Hippocampal formation (tissue), 2 donors: Measurements from ENCODE around the gene PARP8.
"Not testable (repeated sequence)": the region's sequence is repeated elsewhere in the genome, so short reads cannot be mapped to it uniquely, and the experiment has no call there.

Experiments used
- DNase-seq, 2 donors: peaks; one replicate each; lab custom pipeline; 2025; lab: John Stamatoyannopoulos, UW

Gene PARP8

DNA sequence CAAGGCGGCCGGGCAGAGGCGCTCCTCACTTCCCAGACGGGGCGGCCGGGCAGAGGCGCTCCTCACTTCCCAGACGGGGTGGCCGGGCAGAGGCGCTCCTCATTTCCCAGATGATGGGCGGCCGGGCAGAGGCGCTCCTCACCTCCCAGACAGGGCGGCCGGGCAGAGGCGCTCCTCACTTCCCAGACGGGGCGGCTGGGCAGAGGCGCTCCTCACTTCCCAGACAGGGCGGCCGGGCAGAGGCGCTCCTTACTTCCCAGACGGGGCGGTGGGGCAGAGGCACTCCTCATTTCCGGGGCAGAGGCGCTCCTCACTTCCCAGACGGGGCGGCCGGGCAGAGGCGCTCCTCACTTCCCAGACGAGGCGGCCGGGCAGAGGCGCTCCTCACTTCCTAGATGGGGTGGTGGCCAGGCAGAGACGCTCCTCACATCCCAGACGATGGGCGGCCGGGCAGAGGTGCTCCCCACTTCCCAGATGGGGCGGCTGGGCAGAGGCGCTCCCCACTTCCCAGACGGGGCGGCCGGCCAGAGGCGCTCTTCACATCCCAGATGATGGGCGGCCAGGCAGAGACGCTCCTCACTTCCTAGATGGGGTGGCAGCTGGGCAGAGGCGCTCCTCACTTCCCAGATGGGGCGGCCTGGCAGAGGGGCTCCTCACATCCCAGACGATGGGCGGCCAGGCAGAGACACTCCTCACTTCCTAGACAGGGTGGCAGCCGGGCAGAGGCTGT is 108.2 kb downstream of the PARP8 start:
- DNase-seq: not testable (repeated sequence)

DNA sequence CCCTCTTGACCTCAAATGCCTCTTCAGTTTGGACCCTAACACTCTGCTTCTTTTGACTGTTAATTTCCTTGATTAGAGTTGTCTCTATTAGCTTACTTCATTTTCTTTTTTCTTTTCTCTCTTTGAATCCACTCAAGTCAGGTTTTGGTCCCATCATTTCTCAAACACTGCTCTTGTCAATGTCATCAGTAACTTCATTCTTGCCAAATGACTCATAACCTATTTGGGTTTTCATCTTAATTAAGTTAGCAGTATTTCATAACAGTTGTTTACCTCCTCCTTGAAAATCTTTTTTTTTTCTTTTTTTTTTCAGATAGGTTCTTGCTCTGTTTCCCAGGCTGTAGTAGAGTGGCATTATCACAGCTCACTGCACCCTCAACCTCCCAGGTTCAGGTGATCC is 119.6 kb downstream of the PARP8 start:
- no peak for DNase-seq

DNA sequence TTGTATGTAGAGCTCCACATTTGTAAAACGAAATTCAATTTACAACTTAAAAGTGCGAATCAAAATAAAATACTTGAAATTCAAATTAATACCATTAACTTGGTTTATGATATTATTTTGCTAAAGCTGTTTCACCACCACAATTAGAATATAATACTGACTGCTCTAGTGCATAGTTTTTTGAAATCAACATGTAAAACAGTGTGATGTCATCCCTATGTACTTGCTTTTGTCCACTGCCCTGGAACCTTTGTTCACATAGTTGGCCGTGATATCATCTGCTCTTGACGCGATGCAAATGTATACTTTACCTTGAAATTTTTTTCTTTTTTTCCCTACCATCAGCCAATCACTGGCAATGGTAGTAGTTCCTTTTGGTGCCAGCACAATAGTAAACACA is 125.4 kb downstream of the PARP8 start:
- no peak for DNase-seq

DNA sequence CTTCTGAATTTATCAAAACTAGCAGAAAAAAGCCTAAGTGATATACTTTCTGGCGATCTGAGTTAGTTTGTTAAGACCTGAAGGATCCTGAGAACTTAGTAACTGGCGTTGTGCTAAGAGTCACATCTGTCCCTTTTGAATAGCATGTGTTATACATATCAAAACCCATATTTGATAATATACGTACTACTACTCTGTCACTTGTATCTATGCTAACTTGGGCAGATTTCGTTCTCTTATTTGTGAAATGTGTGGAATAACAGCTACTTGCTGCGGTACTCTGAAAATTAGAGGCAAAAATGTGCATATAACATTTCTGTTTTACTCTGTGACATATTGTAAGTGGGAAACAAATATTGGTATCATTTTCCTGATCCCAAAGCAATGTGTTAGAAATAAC is 126.4 kb downstream of the PARP8 start:
- no peak for DNase-seq

DNA sequence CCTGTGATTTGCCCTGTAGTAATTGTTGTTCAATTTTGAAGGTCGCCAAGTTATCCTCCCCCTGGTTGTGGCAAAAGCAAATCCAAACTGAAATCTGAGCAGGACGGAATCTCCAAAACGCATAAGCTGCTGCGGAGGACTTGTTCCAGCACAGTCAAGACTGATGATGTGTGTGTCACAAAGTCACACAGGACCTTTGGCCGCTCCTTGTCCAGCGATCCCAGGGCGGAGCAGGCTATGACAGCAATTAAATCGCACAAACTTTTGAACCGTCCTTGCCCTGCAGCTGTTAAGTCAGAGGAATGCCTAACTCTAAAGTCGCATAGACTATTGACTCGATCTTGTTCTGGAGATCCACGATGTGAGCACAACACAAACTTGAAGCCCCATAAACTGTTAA is 128.4 kb downstream of the PARP8 start:
- DNase-seq: no peak

DNA sequence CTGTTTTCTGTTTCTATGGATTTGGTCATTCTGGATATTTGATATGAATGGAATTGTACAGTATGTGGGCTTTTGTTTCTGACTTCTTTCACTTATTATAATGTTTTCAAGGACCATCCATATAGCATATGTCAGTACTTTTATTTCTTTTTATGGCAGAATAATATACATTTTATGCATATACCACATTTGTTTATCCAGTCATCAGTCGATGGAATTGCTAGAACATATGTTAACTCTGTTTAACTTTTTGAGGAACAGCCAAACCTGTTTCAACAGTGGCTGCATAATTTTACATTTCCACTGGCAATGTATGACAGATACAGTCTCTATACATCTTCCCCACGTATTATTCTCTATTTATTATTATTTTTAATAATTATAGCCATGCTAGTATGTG is 131.6 kb downstream of the PARP8 start:
- no peak for DNase-seq

DNA sequence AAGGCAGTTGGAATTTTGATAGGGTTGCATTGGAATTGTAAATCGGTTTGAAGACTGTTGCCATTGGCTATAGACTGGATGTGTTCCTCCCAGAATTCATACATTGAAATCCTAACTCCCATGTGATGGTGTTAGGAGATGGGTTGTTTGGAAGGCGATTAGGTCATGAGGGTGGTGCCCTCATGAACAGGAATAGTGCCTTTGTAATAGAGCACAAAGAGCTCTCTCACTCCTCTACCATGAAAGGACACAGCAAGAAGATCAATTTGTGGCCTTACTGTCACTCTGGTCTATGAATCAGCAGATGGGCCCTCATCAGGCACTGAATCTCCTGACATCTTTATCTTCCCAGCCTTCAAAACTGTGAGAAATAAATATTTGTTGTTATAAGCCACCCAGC is 133.2 kb downstream of the PARP8 start:
- no peak for DNase-seq

DNA sequence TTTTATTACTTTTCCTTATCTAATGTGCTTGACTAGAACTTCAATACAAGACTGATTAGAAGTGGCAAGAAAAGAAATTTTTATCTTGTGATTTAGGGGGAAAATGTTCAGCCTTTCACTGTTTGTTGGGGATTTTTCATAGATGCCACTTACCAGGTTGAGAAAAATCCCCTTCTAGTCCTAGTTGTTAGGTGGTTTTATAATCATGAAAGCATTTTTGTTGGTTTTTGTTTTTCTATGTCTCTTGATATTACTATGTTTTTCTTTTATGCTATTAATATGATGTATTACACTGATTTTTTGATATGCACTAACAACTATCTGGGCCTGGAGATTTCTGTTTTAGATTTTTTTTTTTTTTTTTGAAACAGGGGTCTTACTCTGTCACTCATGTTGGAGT is 134.0 kb downstream of the PARP8 start:
- no peak for DNase-seq

DNA sequence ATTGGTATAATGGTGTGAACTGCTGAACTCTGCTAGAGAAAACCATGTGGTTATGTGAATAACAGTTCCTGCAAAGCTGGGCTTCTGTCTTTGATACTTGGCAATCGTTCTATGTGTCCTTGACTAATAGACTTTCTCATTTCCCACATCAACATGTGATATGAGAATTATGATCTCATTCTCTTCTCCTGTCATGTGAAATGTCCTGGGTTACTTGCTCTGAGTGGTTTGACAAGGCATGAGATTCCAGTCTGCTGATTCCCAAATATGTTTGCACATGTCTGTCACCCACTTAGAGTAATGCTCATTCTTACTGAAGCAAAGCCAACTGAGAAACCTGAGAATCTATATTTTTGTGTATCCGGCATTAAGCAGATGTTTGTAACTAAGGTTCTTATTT is 141.2 kb downstream of the PARP8 start:
- no peak for DNase-seq

DNA sequence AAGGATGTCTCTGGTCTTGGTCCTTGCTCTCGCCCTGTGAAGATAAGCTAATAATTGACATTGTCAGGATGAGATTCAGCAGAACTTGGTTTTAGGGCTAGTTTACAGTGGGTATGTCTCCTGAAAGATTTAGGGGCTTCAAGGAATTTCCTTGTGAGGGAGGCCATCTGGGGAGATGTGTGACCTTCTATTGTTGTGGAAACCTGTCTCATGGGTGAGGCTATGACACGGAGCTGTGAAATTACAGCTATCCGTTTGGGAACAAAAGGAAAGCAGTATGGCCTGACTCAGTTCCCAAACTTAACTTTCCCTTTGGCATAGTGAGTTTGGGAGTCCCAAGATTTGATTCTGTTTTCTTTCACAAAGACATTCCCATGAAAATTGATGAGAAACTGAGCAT is 142.0 kb downstream of the PARP8 start:
- DNase-seq: no peak

DNA sequence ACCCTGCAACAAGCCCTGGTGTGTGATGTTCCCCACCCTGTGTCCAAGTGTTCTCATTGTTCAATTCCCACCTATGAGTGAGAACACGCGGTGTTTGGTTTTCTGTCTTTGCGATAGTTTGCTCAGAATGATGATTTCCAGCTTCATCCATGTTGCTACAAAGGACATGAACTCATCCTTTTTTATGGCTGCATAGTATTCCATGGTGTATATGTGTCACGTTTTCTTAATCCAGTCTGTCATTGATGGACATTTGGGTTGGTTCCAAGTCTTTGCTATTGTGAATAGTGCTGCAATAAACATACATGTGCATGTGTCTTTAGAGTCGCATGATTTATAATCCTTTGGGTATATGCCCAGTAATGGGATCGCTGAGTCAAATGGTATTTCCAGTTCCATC is 145.3 kb downstream of the PARP8 start:
- DNase-seq: not testable (repeated sequence)

DNA sequence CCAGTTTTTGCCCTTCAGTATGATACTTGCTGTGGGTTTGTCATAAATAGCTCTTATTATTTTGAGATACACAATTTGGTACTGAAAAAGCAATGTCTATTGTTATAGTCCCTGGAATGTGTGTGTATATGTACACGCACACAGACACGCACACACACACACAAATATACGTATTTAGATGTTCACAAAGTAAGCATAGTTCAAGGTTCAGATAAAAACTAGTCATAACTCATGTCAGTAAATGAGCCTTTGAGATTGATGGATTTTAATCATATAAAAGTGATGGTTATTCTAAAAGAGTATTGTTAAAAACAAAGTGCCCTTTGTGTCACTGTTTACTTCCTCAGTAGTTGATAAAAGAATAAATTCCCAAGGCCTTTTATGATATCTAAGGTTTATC is 147.3 kb downstream of the PARP8 start:
- no peak for DNase-seq

DNA sequence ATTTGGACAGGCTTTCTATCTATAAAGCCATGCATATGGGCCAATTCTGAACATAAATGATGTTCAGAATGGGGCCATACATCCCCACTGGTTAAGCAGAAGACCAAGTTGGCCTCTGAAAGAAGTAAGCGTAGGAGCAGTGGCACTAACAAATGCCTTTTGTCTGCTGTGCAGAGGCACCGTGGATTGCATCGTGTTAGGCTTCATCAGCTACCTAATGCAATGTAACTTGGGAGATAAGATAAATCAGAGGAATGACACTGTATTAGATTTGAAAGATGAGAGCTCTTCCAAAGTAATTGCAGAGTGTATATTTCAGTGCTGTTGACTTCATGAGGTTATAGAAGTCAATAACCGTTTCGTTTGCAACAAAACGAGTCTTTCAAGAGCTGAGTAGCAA is 148.1 kb downstream of the PARP8 start:
- no peak for DNase-seq

DNA sequence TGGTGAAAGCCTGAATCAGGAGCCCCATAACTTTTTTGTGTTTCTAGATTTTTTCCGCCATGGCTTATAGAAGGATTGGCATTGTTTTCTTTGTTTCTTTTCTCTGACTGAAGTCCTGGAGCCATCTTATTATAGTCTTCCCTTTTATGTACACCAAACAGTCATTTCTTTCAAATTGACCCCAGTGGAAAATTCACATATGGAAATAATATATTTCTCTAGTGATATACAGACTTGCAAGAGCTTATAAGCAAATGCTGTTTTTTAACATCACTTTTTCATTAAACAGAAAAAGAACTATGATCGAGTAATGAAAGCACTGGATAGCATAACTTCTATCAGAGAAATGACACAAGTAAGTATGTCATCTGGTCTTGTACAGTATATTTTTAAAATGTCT is 155.6 kb downstream of the PARP8 start:
- DNase-seq: no peak

DNA sequence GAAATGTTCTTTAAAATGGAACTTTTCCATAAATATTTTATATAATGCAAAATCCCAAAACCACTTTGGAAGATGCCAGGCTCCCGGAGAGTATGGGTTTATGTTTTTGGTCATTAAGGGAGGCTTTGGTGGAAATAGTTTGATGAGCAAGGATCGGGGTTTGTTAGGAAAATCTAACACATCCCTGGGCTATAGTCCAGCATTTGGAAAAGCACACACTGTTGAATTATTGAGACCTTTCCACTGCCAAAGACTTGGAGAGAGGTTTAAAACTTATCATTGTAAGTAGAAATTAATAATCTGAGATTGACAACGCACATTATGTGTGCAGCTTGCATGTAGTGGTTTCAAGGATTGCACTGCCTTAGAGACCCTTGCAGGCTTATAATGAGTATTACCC is 156.3 kb downstream of the PARP8 start:
- no peak for DNase-seq

DNA sequence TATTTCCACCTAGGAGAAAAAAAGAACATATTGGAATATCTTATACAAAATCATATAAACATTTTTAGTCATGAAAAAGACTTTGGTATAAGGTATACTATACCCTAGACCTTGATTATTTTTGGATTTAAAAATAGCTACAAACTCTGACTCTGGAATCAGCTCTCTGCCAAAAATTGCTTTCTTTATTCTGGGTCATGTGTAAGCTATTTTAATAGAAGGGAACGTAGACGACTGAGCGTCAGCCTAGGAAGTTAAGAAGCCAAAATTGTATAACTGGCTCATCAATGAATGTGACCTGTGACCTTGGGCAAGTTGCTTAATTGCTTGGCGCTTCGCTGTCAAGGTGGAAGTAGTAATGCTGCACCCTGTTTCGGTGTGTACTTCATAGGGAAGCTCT is 157.1 kb downstream of the PARP8 start:
- DNase-seq: no peak

DNA sequence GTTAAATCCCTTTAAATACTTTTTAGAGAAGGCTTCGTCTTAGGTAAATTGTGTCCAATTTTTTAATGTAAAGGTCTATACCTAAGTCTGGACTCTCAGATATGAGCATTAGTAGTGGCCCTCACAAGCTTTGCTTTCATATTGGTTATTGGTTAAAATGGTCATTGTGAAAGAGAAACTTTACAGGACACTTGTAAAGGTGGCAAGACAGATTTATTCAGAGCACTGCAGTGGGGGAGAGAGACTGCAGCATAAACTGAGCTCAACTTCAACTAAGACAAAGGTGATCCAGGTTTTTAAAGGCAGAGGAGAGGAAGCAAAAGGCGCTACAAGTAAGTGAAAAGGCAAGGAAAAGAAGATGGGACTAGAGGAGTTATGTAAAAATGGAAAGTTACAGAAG is 157.7 kb downstream of the PARP8 start:
- no peak for DNase-seq

DNA sequence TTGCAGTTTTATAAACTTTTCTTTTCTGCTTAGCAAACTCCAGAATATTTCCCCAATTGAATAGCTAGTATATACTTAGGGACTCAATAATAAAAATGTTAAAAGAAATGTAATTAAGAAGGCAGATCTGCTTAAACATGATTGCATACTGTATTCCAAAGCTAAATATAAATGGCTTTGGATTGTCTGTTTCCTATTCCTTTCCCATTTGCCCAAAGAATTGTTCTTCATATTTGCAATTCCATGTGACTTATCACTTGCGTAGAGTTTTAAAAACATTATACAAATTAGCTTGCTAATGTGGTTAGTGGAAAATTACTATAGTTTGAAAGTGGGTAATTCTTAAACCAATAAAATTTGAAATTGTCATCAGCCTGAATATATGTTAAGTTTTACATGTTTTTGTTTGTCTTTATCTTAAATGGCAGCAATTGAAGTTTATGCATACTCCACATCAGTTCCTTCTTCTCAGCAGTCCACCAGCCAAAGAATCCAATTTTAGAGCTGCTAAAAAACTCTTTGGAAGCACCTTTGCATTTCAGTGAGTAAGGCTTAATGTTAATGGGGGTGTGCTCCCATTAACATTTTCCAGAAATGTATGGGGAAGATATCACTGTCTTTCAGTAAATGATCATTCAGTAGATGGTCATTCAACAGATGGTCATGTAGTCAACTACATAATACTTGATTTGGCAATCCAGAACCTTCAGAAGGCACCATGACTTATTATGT is 161.2 kb downstream of the PARP8 start:
- no peak for DNase-seq

DNA sequence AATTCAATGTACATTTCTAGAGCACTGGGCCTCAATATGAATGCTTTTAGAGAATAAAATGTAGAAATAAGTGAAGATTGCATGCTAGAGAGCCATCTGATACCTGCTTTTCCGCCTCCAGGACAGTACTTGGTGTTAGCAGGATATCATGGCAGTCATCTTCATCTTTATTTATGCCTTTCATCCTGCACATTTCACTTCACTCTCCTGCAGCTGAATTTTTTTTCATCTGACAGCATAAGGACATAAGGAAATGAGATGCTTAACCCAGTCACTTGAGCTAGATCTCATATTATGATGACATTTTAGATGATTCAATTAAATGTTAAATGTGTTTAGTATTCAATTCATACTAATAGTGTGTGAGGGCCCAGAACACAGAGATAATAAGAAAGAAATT is 162.6 kb downstream of the PARP8 start:
- no peak for DNase-seq

DNA sequence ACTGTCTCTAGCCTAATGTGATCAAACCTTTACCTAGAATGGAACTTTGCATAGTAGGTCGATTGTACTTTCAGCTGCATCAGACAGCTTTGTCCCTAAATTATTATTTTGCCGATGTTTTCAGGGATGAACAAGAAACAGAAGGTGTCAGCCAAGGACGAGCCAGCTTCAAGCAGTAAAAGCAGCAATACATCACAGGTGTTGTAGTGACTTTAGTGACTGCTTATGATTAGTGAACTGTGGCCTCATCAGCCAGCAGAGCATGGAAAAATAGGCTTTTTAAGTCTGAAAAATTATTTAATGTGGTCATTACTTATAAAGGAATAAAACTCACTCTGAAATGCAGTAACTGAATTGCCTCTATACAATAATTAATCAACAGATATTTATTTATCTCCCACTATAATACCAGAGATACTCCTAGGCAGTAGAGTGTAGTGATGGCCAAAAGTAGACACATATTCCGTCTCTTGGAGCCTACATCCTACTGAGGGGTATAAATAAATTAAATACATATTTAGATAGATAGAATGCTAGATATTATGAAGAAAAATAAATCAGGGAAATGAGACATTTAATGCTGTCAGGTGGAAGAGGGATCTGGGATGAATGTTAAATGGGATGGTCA is 166.3 kb downstream of the PARP8 start:
- DNase-seq: no peak

DNA sequence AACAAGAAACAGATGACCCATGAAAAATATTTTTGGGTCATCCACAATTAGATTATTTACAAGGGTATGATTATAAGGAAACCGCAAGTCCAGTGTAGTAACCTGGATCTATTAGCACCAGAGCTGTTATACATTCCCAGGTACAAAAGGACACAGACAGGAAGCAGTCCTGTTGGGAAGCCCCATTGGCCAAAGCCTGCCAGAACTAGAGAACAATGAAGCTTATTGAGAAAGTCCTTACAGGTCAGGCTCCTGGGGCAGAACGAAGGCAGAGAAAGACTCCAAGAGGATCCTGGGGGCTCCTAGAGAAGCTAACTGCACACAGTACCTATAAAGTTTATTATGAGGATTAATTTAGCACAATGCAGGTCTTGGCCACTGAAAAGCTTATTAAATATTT is 169.9 kb downstream of the PARP8 start:
- DNase-seq: no peak

DNA sequence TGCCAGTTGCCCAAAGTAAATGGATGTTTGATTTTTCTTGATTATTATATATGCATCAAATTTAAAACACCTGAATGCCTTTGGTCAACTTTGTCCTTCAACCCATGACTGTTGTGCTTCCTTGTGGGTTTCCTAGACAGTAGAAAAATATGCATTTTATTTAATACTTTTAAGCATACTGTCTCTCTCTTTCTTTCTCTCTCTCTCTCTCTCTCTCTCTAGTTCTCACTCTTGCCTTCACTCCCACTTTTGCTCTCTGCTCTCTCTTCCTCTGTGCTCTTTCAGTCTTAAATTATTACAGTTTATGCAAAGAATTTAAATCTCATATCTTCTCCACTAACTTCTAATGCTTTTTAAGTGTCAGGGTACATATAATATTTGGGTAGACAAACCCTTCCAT is 173.0 kb downstream of the PARP8 start:
- DNase-seq: no peak

DNA sequence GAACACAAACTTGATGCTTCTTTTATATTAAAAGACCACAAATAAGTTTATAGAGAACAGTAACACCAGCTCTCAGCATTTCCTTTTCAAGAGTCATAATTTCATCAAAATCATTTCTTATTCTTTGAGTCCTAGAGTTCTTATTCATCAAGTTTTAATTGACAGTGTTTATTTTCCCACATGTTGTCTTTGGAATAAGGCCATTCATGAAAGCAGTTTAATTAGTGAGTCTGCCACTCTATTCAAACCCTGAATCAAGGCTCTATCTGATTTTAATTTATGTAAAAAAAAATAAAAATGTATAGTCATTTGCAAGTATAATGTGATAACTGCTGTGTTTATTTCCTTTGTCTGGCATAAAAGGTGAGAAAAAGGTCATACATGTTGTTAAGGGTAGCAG is 176.7 kb downstream of the PARP8 start:
- no peak for DNase-seq
